C4-2B (cell line): Measurements from ENCODE around the gene ORC6.

Source experiments
- H3K27ac ChIP-seq: fragments of 450-650 bp; 2 replicates; pipeline ENCODE4 v1.5.1; 2017
- ZFX ChIP-seq: fragments of 450-650 bp; IDR thresholded peaks from 2 replicates; pipeline ENCODE4 v1.6.1; 2017
- TF ChIP-seq, protein P1 (sequence below): fragments of 450-650 bp; conservative IDR thresholded peaks from 2 replicates; pipeline ENCODE4 v1.5.1; 2017; ENCODE audit warnings: mild to moderate bottlenecking

ORC6 gene

DNA sequence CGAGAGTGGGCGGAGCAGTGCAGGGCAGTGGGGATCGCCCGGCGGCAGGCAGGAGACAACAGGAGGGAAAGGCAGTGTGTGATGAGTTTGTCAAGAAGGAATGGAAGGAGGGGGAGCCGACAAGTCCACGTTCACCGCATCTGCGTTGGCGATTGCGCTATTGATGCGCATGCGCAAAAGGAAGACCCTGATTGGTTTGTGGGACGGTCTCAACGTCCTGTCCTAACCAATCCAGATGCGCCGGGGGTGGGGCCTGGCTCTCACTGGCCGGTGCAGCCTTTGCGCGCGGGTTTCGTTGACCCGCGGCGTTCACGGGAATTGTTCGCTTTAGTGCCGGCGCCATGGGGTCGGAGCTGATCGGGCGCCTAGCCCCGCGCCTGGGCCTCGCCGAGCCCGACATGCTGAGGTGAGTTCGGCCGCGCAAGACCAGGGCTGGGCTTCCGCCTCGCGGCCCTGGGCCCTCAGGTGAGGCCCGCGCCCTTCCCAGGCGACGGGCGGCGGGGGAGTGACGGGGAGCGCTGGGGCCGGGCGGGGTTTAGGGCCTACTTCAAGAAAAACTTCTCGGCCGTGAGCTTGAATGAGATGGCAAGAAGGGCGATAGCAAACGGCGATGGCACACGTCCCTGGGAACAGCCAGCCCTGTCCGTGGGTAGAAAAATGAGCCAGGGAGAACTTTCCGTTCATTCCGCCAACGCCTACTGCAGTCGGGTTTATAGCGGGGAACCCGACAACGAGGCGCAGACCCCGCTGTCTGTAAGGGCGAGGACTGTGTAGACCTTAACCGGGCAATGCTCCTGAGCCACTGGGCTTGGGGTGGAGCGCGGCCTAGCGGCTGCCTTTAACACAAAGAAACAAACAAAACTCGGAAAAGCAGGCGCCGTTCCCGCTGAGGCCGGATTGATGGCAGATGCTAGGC, at the start of gene ORC6:
ORC6 (plus strand) TSS at position 295 of the 916 bp plus-strand sequence; CDS start at position 342, 47 bp downstream.
- peak within 1 kb of the TSS; percentile 83 for H3K27ac ChIP-seq
- TF ChIP-seq, protein P1, sequence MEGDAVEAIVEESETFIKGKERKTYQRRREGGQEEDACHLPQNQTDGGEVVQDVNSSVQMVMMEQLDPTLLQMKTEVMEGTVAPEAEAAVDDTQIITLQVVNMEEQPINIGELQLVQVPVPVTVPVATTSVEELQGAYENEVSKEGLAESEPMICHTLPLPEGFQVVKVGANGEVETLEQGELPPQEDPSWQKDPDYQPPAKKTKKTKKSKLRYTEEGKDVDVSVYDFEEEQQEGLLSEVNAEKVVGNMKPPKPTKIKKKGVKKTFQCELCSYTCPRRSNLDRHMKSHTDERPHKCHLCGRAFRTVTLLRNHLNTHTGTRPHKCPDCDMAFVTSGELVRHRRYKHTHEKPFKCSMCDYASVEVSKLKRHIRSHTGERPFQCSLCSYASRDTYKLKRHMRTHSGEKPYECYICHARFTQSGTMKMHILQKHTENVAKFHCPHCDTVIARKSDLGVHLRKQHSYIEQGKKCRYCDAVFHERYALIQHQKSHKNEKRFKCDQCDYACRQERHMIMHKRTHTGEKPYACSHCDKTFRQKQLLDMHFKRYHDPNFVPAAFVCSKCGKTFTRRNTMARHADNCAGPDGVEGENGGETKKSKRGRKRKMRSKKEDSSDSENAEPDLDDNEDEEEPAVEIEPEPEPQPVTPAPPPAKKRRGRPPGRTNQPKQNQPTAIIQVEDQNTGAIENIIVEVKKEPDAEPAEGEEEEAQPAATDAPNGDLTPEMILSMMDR: peak; percentile 76
- TF ChIP-seq ZFX: peak; percentile 93

- no peak overlapping the region for H3K27ac ChIP-seq
- TF ChIP-seq ZFX: no peak
- TF ChIP-seq, protein P1: no peak
These were observed 40.8 kb upstream of the ORC6 start for GRCh38 chr16:46648656-46649055.

DNA sequence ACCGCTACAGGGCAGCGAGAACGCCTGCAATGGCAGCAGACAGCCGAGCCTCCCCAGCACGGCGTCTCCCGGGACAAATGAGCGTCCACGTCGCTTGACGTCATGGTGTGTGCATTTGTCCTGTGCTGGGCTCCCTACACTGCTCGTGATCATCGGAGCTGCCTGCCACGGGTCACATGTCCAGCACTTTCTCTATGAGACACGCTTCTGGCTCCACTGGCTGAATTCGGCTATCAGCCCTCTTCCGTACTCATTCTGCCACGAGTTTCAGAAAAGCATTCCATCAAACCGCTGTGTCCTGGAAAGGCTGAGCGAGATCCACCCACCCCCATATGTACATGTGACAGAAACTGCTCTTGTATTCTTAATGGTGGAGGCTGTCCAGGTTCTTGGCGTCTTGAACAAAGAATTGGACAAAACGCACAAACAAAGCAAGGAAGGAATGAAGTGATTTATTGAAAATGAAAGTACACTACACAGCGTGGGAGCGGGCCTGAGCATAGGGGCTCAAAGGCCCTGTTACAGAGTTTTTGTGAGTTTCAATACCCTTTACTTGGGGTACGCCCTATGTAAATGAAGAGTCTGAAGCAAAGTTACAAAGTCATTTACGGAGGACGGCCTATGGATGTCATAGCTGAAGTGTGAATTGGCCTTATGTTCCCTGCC, 39.7 kb upstream of the ORC6 start:
- no peak overlapping the region for H3K27ac ChIP-seq

DNA sequence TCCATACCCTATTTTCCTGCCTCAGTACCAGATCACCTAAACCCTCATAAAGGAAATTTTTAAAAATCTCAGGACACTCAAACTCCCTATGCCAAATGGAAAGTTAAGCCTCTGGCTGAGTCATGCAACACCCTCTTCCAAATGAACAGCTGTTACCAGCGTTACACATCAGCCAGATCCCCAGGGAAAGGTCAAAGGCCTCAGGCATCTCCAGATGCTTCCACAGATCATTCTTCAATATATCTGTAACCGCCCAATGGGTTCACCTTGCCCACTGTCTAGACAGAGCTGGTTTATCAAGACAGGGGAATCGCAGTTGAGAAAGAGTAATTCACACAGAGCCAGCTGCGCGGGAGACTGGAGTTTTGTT, 39.2 kb upstream of the ORC6 start:
- no peak for TF ChIP-seq ZFX
- TF ChIP-seq, protein P1: no peak
- H3K27ac ChIP-seq: no peak overlapping the region

More for the DNA sequence above, 39.7 kb upstream of the ORC6 start:
- TF ChIP-seq, protein P1: no peak
- no peak for TF ChIP-seq ZFX

DNA sequence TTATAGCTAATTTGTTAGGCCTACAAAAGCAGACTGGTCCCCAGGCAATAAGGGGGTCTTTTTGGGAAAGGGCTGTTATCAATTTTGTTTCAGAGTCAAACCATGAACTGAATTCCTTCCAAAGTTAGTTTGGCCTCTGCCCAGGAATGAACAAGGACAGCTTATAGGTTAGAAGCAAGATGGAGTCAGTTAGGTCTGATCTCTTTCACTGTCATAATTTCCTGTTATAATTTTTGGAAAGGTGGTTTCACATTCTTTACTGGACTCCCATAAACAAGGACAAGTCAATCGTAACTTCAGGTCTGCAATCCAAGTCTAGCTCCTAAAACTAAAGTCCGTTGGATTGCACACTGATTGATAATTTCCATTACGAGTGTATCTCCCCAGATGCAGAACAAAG, 38.2 kb upstream of the ORC6 start:
- TF ChIP-seq, protein P1: no peak
- no peak for TF ChIP-seq ZFX

DNA sequence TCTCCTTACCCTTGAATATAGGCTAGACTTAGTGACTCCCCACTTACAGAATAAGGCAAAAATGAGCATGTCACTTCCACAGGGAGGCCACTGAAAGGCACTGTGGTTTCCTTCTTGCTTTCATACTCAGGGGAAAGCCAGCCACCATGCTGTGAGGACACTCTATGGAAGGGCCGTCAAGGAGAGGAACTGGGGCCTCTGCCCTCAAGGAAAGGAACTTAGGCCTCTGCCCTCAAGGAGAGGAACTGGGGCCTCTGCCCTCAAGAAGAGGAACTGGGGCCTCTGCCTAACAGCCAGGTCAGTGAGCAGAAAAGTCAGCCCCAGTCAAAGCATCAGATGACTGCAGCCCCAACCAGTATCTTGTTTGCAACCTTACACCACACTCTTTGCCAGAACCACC, 30.5 kb upstream of the ORC6 start:
- no peak overlapping the region for H3K27ac ChIP-seq
- TF ChIP-seq ZFX: no peak
- TF ChIP-seq, protein P1: no peak

More for the DNA sequence above, 38.2 kb upstream of the ORC6 start:
- no peak overlapping the region for H3K27ac ChIP-seq

GRCh38 chr16:46662123-46662522, 27.3 kb upstream of the ORC6 start:
- TF ChIP-seq ZFX: no peak
- TF ChIP-seq, protein P1: no peak
- H3K27ac ChIP-seq: no peak overlapping the region
